ENCODE results near the gene MPND. TPM values are rescaled to one million over a fixed set of nuclear protein-coding genes. Genes with fewer than 3 reads are reported as not detected.

MPND gene
- total RNA-seq, 1 experiment from 2014 or later, result 37.0 TPM

GRCh38 chr19:4400135-4400936, 57.0 kb downstream of the MPND start, which contains the start of gene SH3GL1:
TSS of gene SH3GL1 (minus strand) at chr19:4400547. CDS start at chr19:4400368, 179 bp downstream.
- H2AK5ac ChIP-seq (ENCODE audit: insufficient read length, low read length), result no peak within 1 kb of the TSS
- Mint-ChIP-seq H3K9me3 (no peaks in the 10 kb centered on the region), H3K36me3 (ENCODE audit: insufficient read depth in 1 of 3, low read depth in 3 of 3) (peaks cover 14 to 36% (median 34%) of the 10 kb centered on the region in 3 experiments; a peak in 6 of 7 replicates), H3K4me1 (peaks cover 46 to 49% of the 10 kb centered on the region in 2 experiments), H3K27ac (peak within 1 kb of the TSS in 2 of 3 experiments; percentile 90 to 97; a peak in 5 of 7 replicates), H3K4me3 (peak within 1 kb of the TSS; percentile 81 to 98), H3K27me3 (ENCODE audit: low read depth) (no peaks in the 10 kb centered on the region)
- H3K79me1 ChIP-seq (ENCODE audit: insufficient read depth, low read depth, low read length, poor library complexity, severe bottlenecking), result peaks cover 12% of the 10 kb centered on the region
- H4K20me1 ChIP-seq (ENCODE audit: control insufficient read depth, insufficient read depth, insufficient read length), result no peaks in the 10 kb centered on the region
- no CpG with 5 or more reads among the region's 90 CpGs for WGBS (ENCODE audit: extremely low coverage, insufficient read length, low lambda C conversion rate)
- H3K14ac ChIP-seq (ENCODE audit: insufficient read depth, low read length), result no peak within 1 kb of the TSS; the same call in 1 of the 2 replicates
- no peak within 1 kb of the TSS for H4K91ac ChIP-seq (ENCODE audit: insufficient read length, low read depth, low read length)
- TF ChIP-seq, protein P1, sequence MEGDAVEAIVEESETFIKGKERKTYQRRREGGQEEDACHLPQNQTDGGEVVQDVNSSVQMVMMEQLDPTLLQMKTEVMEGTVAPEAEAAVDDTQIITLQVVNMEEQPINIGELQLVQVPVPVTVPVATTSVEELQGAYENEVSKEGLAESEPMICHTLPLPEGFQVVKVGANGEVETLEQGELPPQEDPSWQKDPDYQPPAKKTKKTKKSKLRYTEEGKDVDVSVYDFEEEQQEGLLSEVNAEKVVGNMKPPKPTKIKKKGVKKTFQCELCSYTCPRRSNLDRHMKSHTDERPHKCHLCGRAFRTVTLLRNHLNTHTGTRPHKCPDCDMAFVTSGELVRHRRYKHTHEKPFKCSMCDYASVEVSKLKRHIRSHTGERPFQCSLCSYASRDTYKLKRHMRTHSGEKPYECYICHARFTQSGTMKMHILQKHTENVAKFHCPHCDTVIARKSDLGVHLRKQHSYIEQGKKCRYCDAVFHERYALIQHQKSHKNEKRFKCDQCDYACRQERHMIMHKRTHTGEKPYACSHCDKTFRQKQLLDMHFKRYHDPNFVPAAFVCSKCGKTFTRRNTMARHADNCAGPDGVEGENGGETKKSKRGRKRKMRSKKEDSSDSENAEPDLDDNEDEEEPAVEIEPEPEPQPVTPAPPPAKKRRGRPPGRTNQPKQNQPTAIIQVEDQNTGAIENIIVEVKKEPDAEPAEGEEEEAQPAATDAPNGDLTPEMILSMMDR (conservative IDR thresholded peaks at IDR 0.05), result peak; percentile 94
- H2BK5ac ChIP-seq (ENCODE audit: insufficient read length, low read length), result no peak within 1 kb of the TSS
- peaks cover 39% of the 10 kb centered on the region for H3K79me2 ChIP-seq (ENCODE audit: insufficient read depth, low read length)
- H2BK12ac ChIP-seq (ENCODE audit: insufficient read length, low read depth, low read length), result no peak within 1 kb of the TSS
- peaks cover 9% of the 10 kb centered on the region for H3K23me2 ChIP-seq (ENCODE audit: insufficient read length, low read depth, low read length, poor library complexity, severe bottlenecking)
- no peak within 1 kb of the TSS for H3T11ph ChIP-seq (ENCODE audit: low read length)
- peak; percentile 91 for DNase-seq
- H2BK120ac ChIP-seq (ENCODE audit: low read depth, low read length, poor library complexity, severe bottlenecking), result no peak within 1 kb of the TSS
- H2BK15ac ChIP-seq (ENCODE audit: low read depth, low read length), result no peak within 1 kb of the TSS
- H3K9ac ChIP-seq (ENCODE audit: extremely low read depth, insufficient read length, low read length), result peak within 1 kb of the TSS; percentile 72
- no peak within 1 kb of the TSS for H2BK20ac ChIP-seq (ENCODE audit: low read depth, low read length, poor library complexity, severe bottlenecking)
- no peak within 1 kb of the TSS for H4K5ac ChIP-seq (ENCODE audit: insufficient read length, low read depth, low read length)
- no peak within 1 kb of the TSS for H3K27ac ChIP-seq (ENCODE audit: insufficient read length, low read depth, low read length)
- no peak within 1 kb of the TSS for H3K23ac ChIP-seq (ENCODE audit: insufficient read length, low read depth, low read length)
- H3K18ac ChIP-seq (ENCODE audit: insufficient read length, low read depth, low read length), result no peak within 1 kb of the TSS
- H3K56ac ChIP-seq (ENCODE audit: insufficient read length, low read depth, low read length), result no peak within 1 kb of the TSS
- H3K9me3 ChIP-seq (ENCODE audit: control insufficient read depth, low read depth, low read length), result no peaks in the 10 kb centered on the region
- peak within 1 kb of the TSS; percentile 93 for H3K4me2 ChIP-seq (ENCODE audit: insufficient read depth, insufficient read length, low read length)
- H4K8ac ChIP-seq (replicated peaks; ENCODE audit: insufficient read length, low read depth, low read length), result no peak within 1 kb of the TSS
- no peaks in the 10 kb centered on the region for H3K27me3 ChIP-seq (ENCODE audit: insufficient read depth, low read length)
- H3K4ac ChIP-seq (ENCODE audit: low read depth, low read length), result no peak within 1 kb of the TSS
- peaks cover 3% of the 10 kb centered on the region; the same call in 1 of the 2 replicates for H3K4me1 ChIP-seq (ENCODE audit: insufficient read depth, low read length)
- no peak within 1 kb of the TSS for H2AFZ ChIP-seq (ENCODE audit: low read length)

Data from H9 (cell line).